Stimulated activated CD8-positive, alpha-beta memory T cell treated with anti-CD3 and anti-CD28 coated beads, Interleukin-7, amount 100 ng/mL, for 4 hours (primary cell): Measurements from ENCODE around the gene ERCC5.
A peak's percentile ranks its signal among the peaks of the same experiment; 100 is the strongest.

Experiments used
- DNase-seq, 2 donors: peaks; one replicate each; pipeline ENCODE4 v3.0.0-alpha.2; 2020; ENCODE audit warnings: low read depth in 2 of 2

ERCC5 gene

DNA sequence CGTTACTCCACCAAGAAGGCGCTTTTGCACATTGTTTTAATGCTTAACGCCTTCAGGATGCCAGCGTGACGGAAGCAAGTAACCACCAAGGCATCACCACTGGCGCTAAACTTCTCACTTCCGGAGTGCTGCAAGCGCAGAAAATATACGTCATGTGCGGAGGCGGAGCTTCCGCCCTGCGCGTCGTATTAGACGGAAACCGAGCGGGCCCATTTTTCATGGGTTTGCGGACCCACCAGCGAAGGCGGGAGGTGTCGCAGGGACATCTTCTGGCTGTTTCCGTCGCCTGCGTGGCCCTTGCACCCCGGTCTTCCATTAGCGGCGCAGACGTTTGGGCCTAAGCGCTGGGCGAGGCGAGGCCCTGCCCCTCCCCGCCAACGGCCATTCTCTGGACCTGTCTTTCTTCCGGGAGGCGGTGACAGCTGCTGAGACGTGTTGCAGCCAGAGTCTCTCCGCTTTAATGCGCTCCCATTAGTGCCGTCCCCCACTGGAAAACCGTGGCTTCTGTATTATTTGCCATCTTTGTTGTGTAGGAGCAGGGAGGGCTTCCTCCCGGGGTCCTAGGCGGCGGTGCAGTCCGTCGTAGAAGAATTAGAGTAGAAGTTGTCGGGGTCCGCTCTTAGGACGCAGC, at the start of gene ERCC5:
Gene ERCC5 (plus strand): TSS at position 403 of the 631 bp plus-strand sequence. CDS start 235 bp downstream, outside the sequence.
- DNase-seq, result peak; percentile 91

DNA sequence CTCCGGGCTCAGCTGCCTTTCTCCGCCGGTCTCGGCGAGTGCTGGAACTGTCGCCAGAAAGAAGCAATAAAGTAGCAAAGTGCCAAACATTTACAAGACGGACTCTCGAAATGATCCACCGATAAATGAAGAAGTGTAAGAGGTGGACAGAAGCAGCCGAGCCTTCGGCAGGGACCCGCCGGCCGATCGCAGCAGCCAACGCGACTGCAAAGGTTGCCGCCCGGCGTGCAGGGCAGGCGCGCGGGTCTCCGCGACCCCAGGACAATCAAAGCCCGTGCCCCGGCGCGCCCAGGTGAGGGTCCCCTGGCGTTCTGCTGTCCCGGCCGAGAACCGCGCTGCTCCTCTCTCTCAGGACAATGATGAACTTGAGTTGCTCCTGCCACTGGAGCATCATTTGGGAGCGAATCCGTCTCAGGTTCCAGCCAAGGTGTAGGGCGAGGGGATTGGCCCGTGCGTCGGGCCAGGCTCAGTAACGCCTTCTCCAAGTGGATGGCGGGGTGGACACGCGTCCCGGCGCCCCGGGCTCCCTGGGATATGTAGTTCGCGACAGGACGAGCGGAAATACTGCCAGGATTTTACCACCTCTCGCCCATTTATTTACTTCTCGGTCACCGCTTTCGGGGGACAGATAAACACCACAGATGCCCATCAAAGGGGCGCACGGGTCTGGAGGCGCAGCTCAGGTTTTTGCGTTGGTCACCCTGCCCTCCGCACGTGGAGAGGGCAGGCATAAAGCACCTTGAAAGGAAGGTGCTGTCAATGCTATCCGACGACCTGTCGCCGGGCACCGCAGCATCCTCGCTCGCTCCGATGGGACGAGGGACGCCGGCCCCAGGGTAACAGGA, 47.0 kb upstream of the ERCC5 start, which contains the start of the genes BIVM and POGLUT2:
Gene BIVM (plus strand): TSS at position 539 of the 845 bp plus-strand sequence. CDS start 8,149 bp downstream, outside the sequence.
Gene POGLUT2 (minus strand): TSS at position 396 of the 845 bp plus-strand sequence. CDS start 306 bp downstream, at position 90.
- peak; percentile 41 to 56 for DNase-seq

DNA sequence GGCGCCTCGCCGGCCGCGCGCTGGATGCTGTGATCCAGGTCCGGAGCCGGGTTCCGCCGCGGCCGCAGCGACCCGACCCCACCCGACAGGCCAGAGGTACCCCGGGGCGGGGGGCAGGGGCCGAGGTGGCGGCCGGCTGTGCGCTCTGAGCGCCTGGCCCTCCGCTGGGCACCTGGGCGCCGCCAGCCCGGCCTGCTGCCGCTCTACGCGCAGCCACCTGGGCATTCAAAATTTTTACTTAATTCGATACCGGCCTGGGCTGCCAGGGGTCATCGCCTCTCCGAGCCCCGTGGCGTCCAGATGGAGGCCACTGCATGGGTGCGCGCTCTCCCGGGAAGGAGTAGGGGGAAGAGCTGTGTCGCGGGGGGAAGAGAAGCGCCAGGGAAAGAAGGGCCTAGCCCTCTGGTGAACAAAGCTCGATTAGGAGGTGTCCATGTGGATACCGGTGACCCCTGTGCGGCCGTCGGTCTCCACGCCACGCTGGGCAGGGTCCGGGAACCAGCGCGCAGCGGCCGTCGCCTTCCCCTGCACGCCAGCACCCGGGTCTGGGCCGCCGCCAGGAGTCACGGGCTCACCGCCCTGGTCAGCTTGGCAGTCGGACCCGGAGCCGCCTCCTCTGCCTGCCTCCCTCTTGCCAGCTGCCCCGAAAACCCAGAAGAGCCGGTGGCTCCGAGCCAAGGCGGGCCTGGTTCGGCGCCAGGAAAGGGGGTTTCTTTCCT, 46.2 kb upstream of the ERCC5 start:
- no peak for DNase-seq

DNA sequence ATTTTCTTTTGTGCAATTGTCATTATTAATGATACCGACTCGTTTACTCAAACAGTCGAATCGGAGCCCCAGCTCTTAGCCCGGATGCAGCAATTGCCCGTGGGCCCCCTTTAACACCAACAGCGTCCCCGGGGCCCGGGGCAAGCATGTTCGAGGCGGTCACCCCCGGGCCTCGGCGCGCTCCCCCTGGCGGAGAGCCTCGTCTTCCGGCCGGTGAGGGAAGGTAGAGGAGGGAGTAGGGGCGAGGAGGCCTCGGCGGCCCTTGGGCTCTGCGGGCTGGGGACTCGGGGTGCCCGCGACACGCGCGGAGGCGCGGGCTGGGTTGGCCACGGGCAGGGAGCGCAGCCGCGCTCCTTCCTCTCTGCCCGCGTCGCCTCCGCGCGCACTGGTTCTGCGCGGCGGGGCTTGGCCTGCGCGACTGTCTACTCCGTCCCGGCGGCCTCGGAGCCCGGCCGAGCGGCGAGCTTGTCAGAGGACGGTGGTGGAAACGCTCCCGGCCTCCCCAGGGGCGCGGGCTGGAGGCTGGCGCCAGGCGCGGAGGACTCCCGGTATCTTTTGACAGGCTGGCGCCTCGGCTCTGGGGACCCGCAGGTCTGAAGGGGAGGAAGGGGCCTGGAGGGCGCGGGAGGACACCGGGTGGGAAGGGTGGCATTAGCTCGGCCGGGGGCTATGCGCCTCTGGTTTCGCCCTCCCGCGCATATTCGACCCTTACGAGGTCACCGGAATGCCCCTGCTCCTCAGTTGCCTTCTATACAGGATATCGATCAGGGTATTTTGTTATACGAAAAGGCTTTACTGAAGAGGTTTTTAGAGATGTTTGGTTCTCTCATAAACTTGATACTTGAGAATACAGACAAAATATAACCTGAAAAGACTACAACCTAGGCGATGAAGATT, 45.4 kb upstream of the ERCC5 start:
- peak; percentile 69 to 76 for DNase-seq

DNA sequence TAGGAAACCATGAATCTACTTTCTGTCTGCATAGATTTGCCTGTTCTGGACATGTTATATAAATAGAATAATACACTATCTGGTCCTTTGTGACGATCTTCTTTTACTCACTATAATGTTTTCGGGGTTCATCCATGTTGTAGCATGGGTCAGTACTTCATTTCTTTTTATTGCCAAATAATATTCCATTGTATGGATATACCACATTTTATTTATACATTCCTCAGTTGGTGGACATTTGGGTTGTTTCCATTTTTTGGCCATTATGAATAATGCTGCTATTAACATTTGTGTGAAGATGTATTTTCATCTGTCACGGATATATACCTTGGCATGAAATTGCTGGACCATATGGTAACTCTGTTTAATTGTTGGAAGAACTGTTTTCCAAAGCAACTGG, 40.2 kb upstream of the ERCC5 start:
- no peak for DNase-seq

DNA sequence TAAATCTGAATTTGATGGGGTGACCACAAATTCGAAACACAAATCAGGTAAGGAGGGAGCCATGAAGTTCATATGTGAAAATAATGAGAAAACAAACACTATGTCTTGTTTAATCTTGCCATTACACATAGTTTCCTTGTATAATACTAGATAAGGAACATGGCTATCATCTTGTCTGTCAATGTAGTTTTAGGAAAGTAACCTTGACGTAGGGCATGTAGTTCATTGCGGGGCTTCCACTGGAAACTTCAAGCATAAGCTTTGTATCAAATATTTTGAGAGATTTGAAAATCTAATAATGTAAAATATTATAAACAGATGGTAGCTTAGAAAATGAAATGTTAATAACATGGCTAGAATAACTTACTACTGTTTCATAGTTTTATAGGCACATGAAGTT, 38.1 kb upstream of the ERCC5 start:
- DNase-seq, result no peak

DNA sequence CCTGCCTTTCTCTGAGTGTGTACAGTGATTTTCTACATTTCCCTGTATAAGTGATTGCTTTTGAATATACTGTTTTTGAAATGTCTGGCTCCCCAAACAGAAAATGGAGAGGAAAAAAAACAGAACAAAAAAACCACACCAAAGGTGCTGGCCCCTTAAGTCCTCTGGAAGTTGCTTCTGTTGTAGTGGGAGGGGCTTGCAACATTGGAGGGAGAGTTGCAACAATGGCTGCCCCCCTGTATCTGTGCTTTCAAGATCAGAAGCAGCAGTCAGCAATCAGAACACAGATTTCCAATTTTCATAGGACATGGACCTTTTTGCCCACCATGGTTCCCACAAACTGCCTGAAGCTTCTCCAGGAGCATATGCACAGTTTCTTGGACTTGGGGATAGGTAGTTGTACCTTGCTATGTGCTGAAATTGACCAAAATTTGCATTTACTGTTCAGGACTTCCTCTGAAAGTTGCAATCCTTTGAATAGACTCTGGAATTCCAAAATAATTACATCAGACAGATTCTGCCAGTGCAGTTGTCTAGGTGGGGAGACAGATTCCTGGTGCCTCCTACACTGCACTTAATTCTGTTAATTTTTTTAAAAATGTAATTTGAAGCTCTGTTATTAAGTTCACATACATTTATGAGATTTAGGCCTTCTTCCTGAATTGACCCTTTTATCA, 33.1 kb upstream of the ERCC5 start:
- DNase-seq, result no peak

DNA sequence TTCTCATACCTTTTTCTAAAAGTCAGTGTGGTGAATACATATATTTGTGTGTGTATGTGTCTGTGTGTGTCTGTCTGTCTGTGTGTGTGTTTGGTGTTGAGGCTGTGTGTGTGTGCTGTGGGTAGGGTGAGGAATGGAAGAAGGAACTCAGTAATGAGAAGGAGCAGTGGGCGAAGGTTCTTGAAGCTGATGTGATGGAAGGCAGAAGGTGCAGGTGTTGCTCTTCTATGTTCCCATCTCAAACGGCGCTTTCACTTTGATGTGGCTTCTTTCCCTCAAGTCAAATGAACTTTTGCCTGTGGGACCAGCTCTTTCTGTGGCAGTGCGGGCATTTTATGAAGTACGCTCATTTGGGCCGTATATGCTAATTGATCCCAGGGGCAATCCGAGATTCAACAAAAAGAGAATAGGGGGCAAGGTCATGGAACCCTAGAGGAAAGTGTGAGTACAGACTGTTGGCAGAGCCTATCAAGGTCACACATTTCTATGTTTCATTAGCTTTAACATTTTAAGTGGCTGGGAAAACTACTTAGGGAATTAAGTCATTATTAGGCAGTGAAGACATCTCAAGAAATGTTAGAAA, 31.7 kb upstream of the ERCC5 start:
- DNase-seq, result no peak

DNA sequence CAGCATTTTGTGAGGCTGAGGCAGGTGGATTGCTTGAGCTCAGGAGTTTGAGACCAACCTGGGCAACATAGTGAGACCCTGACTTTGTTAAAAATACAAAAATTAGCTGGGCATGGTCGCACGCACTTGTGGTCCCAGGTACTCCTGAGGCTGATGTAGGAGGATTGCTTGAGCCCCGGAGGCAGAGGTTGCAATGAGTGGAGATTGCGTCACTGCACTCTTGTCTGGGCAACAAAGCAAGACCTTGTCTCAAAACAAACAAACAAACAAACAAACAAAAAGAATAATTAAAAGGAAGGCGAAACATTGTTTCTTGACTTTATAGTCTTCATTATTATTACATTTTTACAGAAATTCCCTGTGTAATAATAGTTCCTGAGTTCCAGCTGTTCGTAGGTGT, 31.0 kb upstream of the ERCC5 start:
- DNase-seq, result no peak

DNA sequence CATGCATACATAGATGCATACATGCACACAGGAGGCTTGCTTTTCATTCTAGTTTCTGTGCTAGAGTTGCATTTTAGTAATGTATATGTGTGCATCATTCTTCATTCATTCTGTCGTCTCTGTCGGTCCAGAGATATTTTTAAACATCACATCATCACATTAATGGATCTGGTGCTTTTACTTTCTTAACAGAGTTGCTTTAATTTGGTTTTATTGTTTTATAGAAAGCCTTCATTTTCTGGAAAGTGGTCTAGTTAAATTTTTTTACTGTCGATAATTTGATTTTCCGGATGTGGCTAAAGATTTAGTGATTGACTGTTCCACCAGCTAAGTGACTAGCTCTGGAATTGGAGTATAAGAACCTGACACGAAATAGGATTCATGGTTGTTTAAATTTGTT, 30.0 kb upstream of the ERCC5 start:
- no peak for DNase-seq

DNA sequence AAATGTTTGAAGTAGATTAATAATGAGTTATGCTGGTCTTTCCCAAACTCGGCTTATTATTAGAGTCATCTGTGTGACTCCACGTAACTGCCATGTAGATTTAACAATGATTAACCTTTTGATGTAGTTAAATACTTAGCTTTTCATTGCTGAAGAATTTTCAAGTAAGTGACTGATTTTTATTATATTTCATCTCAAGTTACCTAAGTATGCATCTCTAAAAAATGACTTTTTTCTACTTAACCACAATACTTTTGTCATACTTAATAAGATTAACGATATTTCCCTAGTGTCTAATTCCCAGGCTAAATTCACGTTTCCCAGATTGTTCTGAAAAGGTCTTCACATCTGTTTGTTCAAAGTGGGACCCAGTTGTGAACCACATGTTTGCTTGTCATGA, 29.1 kb upstream of the ERCC5 start:
- no peak for DNase-seq

DNA sequence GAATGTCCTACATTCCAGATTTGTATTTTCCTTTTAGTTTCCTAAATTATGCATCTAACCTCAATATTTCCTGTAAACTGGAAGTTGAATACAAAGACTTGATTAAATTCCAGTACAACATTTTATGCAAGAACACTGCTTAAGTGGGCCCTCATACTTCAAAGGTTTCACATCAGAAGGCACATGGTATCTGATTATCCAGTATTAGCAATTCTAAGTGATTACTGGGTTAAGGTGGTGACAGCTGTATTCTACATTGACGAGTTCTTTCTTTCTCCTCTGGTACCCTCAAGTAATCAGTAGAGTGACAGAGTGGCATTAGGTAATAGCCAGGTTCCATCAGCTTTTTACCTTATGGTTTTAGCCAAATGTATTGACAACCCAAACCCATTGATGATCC, 28.6 kb upstream of the ERCC5 start:
- DNase-seq, result no peak

DNA sequence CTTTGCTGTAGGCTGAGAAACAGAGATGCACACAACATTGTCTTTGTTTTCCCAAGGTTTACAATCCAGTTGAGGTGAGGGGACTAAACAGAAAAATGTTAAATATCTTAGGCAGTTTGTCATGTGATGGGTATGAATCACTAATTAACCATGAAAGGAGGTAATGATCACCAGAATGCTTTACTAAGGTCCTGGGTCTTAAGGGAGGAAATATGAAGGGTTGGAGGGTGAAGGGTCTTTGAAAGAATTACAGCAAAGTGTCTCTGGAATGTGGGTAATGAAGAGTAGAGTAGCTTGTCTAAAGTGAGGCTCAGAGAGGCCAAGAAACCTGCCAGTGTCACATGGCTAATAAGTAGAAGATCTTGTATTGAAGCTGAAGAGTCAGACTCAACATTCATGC, 27.9 kb upstream of the ERCC5 start:
- no peak for DNase-seq

DNA sequence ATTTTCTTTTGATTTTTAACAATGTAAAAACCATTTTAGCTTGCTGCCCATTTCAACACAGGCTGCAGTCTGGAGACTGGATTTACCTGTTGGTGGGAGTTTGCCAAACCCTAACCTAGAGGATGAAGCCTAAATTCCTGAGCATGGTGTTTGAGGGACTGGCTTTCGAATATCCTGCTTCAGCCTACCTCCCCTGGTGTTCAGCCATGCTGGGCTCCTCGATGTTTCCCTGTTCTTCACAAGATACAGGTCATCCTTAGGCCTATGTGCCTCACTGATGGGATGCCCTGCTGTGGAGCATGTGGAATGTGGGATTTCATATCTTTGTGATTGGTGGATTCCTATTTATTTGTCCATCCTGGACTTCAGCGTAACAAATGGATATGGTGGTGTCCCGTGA, 20.4 kb upstream of the ERCC5 start:
- no peak for DNase-seq

DNA sequence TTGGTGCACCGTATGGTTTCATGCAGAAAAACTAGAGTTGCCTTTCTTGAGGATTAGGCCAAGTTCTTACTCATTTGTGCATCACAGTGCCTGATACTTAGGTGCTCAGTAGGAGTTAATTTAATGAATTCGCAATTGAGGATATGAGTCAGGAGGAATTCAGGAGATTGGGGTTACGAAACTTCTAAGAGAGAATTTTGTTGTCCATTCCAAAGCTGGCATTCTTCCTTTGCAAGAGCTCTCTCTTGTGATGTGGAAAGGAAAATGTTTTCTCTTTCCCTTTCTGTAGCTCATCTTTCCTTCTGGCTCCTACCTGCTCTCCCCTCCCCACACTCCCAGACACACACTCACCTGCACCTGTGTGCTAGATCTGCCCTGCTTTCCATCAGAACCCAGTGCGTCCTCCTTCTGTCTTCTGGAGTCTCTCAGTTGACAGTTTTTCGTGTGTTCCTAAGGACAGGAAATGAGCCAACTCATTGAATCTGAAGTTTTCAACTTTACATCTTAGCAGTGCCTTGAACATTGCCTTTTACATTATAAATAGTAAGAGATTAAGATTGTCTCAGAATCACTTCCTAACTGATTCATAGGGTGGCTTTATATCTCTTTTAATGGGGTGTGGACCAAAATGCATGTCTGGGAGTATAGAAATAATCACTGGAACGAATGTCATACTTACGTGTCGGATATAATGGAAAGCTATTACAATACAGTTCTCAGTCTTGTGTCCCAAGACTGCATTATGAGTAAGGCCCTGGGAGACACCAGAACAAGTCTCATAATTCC, 19.7 kb upstream of the ERCC5 start:
- no peak for DNase-seq

DNA sequence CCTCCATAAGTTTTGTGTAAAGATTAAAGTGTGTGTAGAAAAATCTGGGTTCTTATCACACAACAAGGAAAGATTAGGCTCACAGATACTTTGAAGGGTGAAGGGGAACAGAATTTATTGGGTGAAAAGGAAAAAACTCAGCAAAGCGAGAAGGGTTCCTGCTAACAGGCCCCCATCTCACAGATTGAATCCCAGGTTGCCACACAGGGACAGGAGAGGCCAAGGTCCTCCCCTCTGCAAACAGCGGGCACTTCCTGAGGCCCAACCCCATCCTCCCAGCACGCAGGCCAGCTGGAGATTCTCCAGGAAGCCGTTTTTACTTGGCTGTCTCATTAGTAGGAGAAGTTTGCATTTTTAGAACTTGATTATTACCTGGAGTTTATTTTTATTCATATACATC, 15.2 kb upstream of the ERCC5 start:
- DNase-seq, result no peak

DNA sequence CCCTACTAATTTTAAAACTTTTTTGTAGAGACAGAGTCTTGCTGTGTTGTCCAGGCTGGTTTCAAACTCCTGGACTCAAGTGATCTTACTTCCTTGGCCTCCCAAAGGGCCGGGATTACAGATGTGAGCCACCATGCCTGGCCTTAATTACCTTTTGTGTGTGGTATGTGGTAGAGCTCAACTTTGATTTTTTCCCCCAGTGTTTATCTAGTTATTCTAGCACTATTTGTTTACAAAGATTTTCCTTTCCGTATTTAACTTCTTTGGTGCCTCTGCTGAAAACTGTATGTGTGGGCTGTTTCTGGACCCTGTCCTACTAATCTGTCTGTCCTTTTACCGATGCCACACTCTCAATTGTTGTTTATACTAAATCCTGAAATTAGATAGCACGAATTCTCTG, 9.4 kb upstream of the ERCC5 start:
- no peak for DNase-seq

DNA sequence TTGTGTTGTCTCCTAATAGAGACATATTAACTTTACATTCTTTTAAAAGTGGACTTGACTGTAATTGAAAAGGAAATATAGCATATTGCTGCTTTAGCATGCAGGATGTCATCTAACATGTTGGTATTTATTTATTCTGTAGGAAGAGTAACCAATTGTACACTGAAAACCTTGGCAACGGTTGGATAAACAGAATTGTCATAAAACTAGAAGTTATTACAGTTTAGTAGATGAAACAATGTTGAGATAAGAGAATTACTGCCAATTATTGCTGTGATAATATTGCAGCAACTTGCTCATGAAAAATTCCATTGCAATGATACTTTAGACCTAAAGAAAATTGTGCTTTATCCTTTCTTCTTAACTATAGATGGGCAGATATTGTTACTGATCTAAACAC, 7.6 kb upstream of the ERCC5 start:
- no peak for DNase-seq

DNA sequence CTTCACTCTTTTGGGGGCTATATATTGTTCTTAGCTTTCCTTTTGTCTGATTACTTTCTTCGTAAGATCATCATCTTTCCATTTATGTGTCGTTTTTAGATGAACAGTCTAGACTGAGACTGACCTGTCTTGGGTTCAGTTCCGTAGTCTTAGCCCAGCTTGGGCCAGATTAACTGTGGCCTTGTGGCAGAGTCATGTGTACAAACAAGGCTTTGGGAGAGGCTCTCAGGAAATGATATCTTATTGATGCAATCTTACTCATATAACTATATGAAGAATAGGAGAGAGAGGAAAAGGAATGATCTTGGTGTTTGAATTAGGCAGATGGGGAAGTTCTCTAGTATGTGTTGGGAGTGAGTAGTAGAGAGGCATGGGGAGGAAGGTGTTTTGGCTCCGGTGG, 6.8 kb upstream of the ERCC5 start:
- DNase-seq, result no peak

DNA sequence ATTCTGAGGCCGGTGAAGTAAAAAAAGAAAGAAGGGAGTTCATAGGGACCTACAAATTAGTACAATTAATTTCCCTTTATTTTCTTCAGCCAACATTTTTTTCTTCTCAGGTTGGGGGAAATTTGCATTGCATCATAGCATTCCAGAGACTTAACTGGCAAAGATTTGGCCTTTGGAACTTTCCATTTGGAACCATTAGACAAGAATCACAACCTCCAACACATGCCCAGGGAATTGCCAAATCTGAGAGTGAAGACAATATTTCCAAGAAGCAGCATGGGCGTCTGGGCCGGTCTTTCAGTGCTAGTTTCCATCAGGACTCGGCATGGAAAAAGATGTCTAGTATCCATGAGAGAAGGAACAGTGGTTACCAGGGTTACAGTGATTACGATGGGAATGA, 6.4 kb upstream of the ERCC5 start:
- DNase-seq, result no peak
